Measurements from ENCODE around the gene MYO18A.

Gene MYO18A

DNA sequence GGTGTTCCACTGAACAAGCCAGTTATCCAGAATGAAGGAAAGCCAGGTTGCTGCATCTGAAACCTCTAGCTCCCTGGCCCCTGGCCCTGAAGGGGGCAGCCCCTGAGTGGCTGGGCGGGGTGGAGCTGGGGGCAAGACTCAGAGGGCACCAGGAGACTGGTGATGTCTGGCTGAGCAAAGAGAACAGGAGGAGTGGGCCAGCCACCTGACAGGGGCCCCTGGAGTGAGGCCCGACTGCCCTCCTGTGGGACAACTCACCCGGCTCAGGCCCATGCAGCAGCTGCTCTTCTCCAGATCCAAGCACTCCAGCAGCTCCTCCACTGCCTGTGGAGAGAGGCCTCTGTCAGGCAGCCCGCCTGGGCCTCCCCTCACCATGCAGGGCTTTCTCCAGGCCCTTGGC lies 76.9 kb downstream of the MYO18A start:
- TF ChIP-seq, protein P1, sequence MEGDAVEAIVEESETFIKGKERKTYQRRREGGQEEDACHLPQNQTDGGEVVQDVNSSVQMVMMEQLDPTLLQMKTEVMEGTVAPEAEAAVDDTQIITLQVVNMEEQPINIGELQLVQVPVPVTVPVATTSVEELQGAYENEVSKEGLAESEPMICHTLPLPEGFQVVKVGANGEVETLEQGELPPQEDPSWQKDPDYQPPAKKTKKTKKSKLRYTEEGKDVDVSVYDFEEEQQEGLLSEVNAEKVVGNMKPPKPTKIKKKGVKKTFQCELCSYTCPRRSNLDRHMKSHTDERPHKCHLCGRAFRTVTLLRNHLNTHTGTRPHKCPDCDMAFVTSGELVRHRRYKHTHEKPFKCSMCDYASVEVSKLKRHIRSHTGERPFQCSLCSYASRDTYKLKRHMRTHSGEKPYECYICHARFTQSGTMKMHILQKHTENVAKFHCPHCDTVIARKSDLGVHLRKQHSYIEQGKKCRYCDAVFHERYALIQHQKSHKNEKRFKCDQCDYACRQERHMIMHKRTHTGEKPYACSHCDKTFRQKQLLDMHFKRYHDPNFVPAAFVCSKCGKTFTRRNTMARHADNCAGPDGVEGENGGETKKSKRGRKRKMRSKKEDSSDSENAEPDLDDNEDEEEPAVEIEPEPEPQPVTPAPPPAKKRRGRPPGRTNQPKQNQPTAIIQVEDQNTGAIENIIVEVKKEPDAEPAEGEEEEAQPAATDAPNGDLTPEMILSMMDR (IDR thresholded peaks at IDR 0.05; ENCODE audit: low read depth, low read length): no peak
- no peak overlapping the region for H3K4me3 ChIP-seq (replicated peaks in 1 of 2; ENCODE audit: low read depth in 2 of 2, low read length in 2 of 2)

DNA sequence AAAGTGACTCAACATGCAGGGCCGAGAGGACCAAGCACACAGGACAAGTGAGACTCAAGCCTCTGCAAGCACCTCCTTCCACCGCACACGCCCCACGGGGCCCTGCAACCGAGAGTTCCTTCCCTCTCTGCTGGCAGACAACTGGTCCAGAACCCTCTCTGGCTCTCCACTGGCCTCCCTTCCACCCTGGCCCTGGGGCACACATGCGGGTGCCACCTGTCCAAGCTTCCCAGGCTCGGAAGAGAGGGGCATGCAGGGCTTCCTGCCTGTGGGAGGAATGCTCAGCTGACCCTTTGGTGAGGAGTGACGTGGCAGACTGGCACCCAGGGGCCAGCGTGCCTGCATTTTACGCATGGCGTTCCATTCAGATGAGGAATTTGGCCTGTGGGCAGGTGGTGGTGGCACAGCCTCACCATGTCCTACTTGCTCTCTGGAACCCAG lies 77.4 kb downstream of the MYO18A start:
- H3K4me3 ChIP-seq (replicated peaks in 1 of 2; ENCODE audit: low read depth in 2 of 2, low read length in 2 of 2): no peak overlapping the region
- TF ChIP-seq, protein P1 (IDR thresholded peaks at IDR 0.05; ENCODE audit: low read depth, low read length): no peak
- DNase-seq (ENCODE audit: low read depth in 2 of 2): no peak

More for the DNA sequence above, 76.9 kb downstream of the MYO18A start:
- no peak for DNase-seq (ENCODE audit: low read depth in 2 of 2)

DNA sequence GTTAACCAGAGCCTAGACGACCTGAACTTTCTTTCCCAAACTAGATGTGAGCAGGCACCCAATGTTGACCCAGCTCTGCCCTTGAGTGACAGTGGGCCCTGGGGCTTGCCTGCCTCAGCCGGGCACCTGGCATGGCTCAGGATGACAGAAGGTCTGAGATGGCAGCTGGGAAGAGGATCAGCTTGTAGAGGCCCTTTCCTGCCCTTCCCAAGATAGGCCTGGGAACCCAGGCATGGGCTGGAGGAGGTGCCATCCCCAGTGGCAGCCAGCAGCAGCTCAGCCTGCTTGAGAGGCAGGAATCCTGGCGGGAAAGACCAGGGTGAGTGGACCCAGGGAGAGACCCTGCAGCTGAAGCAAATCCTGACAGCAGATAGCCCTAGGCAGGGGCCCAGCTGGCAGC lies 78.2 kb downstream of the MYO18A start:
- DNase-seq (ENCODE audit: low read depth in 2 of 2): no peak
- no peak overlapping the region for H3K4me3 ChIP-seq (replicated peaks in 1 of 2; ENCODE audit: low read depth in 2 of 2, low read length in 2 of 2)
- TF ChIP-seq, protein P1 (IDR thresholded peaks at IDR 0.05; ENCODE audit: low read depth, low read length): no peak

DNA sequence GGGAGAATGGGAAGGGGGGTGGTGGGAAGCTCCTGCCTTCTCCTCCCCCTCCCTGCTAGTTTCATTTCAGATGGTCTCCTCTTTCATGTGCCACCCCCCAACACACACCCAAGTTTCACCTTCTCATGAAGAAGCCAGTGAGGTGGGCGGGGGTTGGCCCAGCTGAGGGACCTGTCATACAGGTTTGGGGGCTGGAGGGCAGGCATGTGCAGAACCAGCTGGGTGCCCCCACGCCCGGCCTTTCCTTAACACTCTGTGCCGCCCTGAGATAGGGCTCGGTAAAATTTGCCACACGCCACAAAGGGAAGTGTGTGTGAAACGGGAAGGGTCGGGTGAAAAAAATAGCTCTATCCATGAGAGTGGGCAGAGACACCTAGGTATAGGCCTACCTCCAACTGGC lies 79.9 kb downstream of the MYO18A start:
- H3K4me3 ChIP-seq (replicated peaks in 1 of 2; ENCODE audit: low read depth in 2 of 2, low read length in 2 of 2): no peak overlapping the region
- TF ChIP-seq, protein P1 (IDR thresholded peaks at IDR 0.05; ENCODE audit: low read depth, low read length): no peak
- DNase-seq (ENCODE audit: low read depth in 2 of 2): no peak

DNA sequence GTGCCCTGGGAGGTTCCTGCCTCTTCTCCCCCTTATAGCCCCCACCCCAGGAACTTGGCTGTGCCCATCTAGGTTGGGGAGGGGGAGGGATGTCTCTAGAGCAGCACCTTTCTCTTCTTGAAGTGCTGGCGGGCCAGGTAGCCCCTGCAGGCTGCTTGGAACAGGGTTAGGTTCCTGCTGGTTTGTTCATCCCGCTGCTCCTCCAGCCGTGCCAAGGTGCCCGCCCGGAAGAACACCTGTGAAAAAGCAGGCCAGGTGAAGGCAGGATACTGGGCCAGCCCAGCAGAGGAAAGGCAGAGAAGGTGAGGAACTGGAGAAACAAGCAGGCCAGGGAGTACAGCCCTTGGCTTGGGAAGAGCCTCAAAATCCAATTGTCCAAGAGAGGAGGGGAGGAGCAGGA lies 80.7 kb downstream of the MYO18A start:
- no peak for DNase-seq (ENCODE audit: low read depth in 2 of 2)
- H3K4me3 ChIP-seq (replicated peaks in 1 of 2; ENCODE audit: low read depth in 2 of 2, low read length in 2 of 2): no peak overlapping the region
- TF ChIP-seq, protein P1 (IDR thresholded peaks at IDR 0.05; ENCODE audit: low read depth, low read length): no peak

DNA sequence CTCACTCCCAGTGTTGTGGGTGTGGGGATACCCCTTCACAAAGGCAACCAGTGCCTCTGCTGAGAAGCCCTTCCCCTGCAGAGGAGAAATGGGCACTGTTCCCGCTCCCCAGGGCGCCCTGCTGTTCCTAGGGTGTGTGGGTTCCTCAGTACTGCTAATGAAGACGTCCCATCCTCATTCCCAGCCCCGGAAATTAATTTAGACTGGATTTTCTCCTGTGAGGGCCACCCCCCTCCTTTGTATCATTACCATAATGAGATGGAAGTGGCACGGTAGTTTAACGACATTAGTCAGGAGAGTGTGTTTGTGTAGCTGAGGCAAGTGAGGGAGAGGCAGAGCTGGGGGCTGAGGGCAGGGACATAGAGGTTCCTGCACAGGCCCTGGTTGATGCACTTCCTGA lies 84.1 kb downstream of the MYO18A start:
- TF ChIP-seq, protein P1 (IDR thresholded peaks at IDR 0.05; ENCODE audit: low read depth, low read length): no peak
- H3K4me3 ChIP-seq (replicated peaks in 1 of 2; ENCODE audit: low read depth in 2 of 2, low read length in 2 of 2): no peak overlapping the region
- DNase-seq (ENCODE audit: low read depth in 2 of 2): no peak

DNA sequence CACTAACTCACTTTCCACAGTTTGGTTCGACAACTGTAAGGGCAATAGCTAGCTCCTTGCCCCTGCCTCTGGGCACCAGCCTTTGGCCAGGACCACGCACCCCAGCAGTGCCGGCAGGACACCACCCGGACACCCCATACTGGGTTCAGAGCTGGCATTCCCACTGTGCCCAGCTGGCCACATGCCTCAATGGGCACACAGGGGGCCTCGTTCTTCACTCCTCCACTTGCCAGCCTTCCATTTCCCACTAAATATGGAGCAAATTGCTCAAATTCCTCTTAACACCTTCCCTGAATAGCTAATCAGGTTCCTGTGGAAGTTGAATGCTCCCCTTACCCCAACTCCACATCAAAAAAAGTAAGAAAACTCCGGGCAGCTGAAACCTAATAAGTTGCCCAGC lies 84.8 kb downstream of the MYO18A start:
- no peak for DNase-seq (ENCODE audit: low read depth in 2 of 2)
- TF ChIP-seq, protein P1 (IDR thresholded peaks at IDR 0.05; ENCODE audit: low read depth, low read length): no peak
- no peak overlapping the region for H3K4me3 ChIP-seq (replicated peaks in 1 of 2; ENCODE audit: low read depth in 2 of 2, low read length in 2 of 2)

All from cardiac fibroblast (primary cell).